Adipocyte (in vitro differentiated cells): Measurements from ENCODE around the gene MCTP2.
"Not testable (repeated sequence)": the region's sequence is repeated elsewhere in the genome, so short reads cannot be mapped to it uniquely, and the experiment has no call there.

ENCODE experiments used
- DNase-seq: peaks from one replicate; pipeline ENCODE4 v3.0.0-alpha.2; 2015; ENCODE audit warnings: low read depth
- H3K27me3 ChIP-seq: replicated peaks from 2 replicates; pipeline ENCODE4 v1.7.0; 2013; ENCODE audit warnings: mild to moderate bottlenecking, low read length, moderate library complexity; ENCODE audit not compliant: control insufficient read depth, insufficient read depth
- H3K36me3 ChIP-seq: 2 replicates; pipeline ENCODE4 v1.7.0; 2013; ENCODE audit warnings: low read length, mild to moderate bottlenecking, moderate library complexity; ENCODE audit not compliant: control insufficient read depth, insufficient read depth, severe bottlenecking
- H3K4me1 ChIP-seq: 2 replicates; pipeline ENCODE4 v1.7.0; 2013; ENCODE audit warnings: mild to moderate bottlenecking, low read length, moderate library complexity; ENCODE audit not compliant: control insufficient read depth, insufficient read depth
- H3K4me3 ChIP-seq: 2 replicates; pipeline ENCODE4 v1.7.0; 2013; ENCODE audit warnings: mild to moderate bottlenecking, low read length, moderate library complexity
- H3K9ac ChIP-seq: 2 replicates; pipeline ENCODE4 v1.7.0; 2013; ENCODE audit warnings: mild to moderate bottlenecking, low read length, moderate library complexity
- H3K9me3 ChIP-seq: 2 replicates; pipeline ENCODE4 v1.7.0; 2013; ENCODE audit warnings: mild to moderate bottlenecking, low read length, moderate library complexity; ENCODE audit not compliant: control insufficient read depth

The MCTP2 gene

DNA sequence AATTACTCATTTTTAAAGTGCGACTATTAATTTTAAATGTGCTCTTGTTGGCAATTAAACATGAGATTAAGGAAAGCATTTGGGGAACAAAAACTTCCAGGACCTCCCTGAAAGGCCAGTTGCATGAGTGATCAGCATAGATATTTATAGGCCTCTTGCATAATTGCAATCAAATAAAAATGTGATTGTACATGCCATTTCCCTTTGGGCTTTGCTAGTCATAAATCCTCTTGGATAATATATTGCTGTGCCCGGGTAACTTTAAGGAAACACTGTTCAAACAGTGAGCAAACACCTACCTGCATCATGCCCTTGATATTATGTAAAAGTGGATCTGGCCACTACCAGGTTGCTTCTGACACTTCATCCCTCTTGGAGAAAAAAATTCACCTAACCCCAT lies 239.1 kb downstream of the MCTP2 start:
- H3K4me1 ChIP-seq = peaks cover 3% of the 10 kb centered on the region
- H3K9ac ChIP-seq = no peak overlapping the region
- H3K4me3 ChIP-seq = no peak overlapping the region
- H3K9me3 ChIP-seq = no peaks in the 10 kb centered on the region
- DNase-seq = no peak
- peaks cover 6% of the 10 kb centered on the region for H3K36me3 ChIP-seq
- H3K27me3 ChIP-seq = no peaks in the 10 kb centered on the region

DNA sequence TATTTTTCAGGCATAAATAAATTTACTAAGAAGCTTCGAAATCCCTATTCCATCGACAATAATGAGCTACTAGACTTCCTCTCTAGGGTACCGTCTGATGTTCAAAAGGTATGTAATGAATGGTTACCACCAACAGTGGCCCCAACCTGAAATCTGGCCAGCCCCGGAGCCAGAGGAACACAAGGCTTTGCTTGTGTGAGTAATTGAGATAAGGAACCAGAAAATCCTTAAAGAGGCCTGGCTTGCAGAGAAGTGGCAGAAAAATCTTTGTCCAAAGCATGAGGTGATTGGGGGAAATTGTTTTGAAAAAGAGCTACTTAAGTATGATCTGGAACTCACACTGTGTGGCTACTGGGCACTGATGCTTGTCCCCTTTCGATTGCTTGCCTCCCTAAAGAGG lies 245.3 kb downstream of the MCTP2 start:
- H3K9ac ChIP-seq = no peak overlapping the region
- H3K4me1 ChIP-seq = no peaks in the 10 kb centered on the region
- no peak for DNase-seq

DNA sequence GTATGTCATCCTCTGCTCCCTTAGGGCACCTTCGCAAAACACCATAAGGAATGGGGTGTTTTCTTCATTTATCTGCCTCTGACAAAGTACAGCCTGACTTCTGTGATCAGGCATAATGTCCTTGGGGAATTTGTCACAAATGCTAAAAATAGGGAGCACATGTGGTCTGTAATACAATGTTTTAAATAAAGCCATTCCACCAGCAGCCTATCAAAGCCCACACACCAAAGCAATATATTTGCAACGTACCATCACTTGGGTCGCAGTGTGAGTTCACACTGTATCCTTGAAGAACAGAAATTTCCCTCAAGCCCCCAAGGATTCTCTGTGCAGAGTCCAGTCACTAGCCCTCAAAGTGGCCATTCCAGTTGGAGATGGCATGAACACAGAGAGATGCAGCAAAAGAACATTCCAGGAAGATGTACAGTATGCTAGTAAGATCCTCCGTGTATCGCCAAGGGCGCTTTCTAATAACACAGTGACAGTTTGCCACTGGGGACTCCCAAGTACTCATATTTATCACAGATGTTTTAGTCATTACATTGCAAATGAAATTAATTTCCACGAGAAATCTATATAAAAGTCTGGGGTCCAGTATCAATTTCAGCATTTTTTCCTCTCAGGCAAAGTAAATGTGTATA lies 246.7 kb downstream of the MCTP2 start:
- Histone ChIP-seq H3K9me3 (no peaks in the 10 kb centered on the region), H3K9ac (no peak overlapping the region), H3K36me3 (peaks cover 22% of the 10 kb centered on the region), H3K4me3 (no peak overlapping the region), H3K27me3 (no peaks in the 10 kb centered on the region), H3K4me1 (no peaks in the 10 kb centered on the region)
- no peak for DNase-seq

More for the DNA sequence above, 245.3 kb downstream of the MCTP2 start:
- H3K36me3 ChIP-seq = peaks cover 19% of the 10 kb centered on the region
- no peak overlapping the region for H3K4me3 ChIP-seq
- H3K9me3 ChIP-seq = no peaks in the 10 kb centered on the region
- H3K27me3 ChIP-seq = no peaks in the 10 kb centered on the region

DNA sequence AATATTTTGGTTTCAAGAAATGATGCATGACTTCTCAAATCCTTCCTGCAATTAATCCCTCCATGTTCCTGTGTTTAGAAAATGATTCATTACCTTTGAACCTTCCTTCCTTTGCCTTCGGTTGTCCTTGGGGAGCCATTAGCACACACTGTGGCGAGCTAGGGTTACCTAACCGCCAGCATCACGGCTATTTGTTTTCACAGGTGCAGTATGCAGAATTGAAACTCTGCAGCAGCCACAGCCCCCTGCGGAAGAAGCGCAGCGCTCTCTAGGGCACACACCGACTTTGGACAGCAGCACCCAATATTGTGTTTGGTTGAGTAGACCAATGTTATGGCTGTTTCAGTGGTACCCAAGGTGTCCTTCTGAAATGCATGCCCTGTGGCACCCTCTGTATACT lies 247.4 kb downstream of the MCTP2 start:
- no peaks in the 10 kb centered on the region for H3K27me3 ChIP-seq
- no peak for DNase-seq
- no peak overlapping the region for H3K4me3 ChIP-seq
- no peak overlapping the region for H3K9ac ChIP-seq
- H3K9me3 ChIP-seq = no peaks in the 10 kb centered on the region
- H3K4me1 ChIP-seq = no peaks in the 10 kb centered on the region
- peaks cover 22% of the 10 kb centered on the region for H3K36me3 ChIP-seq

DNA sequence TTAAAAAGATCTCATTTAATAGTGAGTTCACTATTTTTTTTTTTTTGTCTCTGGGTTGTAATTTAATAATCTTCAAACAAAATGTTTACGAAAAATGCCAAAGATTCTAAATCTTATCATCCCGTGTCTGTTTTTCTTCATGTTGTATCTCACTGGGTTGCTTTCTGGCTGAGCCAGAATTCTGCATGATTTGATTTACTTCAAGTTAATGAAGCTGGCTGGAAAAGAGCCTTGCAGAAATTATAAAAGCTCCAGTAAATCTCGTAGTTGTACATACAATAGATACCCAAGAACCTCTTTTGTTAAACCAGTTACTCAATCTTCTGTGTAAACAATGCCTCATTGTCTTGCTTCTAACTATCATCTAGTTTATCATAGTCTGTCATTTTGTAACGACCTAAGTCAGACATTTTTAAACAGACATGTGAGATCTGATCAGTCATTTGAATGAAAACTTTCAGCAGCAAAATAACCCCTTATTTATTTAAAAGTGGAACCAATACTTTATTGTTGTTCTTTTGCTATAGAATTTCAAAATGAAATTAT lies 249.0 kb downstream of the MCTP2 start:
- H3K9me3 ChIP-seq = no peaks in the 10 kb centered on the region
- no peak for DNase-seq

DNA sequence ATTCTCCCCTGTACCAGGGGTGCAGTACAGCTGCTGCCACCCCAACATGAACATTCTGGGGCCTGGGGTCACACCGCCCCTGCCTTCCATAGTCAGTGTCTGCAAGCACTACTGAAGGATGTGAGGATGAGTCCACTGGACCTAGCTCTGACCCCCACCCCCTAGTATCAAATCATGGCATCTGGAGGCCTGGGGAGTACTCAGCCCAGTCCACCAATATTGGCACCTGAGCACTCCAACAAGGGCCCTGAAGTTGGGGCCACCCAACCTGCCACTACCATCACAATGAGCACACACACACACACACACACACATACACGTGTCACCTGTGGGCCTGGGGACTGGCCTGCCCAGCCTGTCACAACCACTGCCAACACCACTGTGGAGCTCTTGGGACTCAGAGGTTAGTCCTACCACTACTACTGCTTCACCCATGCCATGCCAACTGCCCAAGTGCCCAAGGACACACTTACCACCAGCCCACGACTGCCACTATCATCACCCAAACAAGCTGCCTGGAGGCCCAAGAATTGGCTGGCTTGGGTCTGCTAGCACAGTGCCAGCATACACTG lies 253.9 kb downstream of the MCTP2 start:
- Histone ChIP-seq H3K4me1 (no peaks in the 10 kb centered on the region), H3K4me3 (no peak overlapping the region), H3K36me3 (peaks cover 3% of the 10 kb centered on the region), H3K9me3 (no peaks in the 10 kb centered on the region), H3K27me3 (no peaks in the 10 kb centered on the region), H3K9ac (no peak overlapping the region)
- DNase-seq = no peak

More for the DNA sequence above, 249.0 kb downstream of the MCTP2 start:
- H3K36me3 ChIP-seq = peaks cover 20% of the 10 kb centered on the region
- H3K4me1 ChIP-seq = no peaks in the 10 kb centered on the region
- H3K27me3 ChIP-seq = no peaks in the 10 kb centered on the region
- no peak overlapping the region for H3K9ac ChIP-seq
- H3K4me3 ChIP-seq = no peak overlapping the region

DNA sequence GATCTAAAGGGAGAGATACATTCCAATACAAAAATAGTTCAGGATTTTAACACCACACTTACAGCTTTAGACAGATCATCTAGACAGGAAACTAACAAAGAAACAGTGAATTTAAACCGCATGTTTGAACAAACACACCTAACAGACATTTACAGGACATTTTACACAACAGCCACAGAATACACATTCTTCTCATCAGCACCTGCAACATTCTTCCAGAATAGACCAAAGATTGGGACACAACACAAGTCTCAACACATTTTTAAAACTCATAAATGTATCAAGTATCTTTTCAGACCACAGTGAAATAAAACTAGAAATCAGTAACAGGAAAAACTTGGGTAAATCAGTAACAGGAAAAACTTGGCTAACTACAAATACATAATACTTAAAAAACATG lies 256.3 kb downstream of the MCTP2 start:
- H3K4me1 ChIP-seq = no peaks in the 10 kb centered on the region
- no peak for DNase-seq
- H3K9ac ChIP-seq = no peak overlapping the region
- no peaks in the 10 kb centered on the region for H3K27me3 ChIP-seq
- H3K4me3 ChIP-seq = no peak overlapping the region
- H3K9me3 ChIP-seq = no peaks in the 10 kb centered on the region
- H3K36me3 ChIP-seq = no peaks in the 10 kb centered on the region

DNA sequence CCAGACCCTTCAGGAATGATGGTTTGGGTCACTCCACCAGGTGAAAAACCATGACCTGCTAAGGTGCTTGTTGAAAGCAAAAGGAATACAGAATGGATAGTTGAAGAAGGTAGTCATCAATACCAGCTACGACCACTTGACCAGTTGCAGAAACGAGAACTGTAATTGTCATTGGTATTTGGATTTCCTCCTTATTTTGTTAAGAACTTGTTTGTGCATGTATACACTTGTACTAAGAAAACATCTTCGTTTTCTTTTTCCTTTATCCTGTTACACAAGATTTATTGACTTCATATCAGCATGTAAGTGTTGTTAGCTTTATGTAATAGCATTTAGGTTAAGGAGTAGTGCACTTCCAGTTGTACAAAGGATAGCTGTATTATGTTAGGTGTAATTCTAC lies 261.8 kb downstream of the MCTP2 start:
- Histone ChIP-seq H3K27me3 (no peaks in the 10 kb centered on the region), H3K4me1 (no peaks in the 10 kb centered on the region), H3K4me3 (no peak overlapping the region), H3K9ac (no peak overlapping the region), H3K36me3 (no peaks in the 10 kb centered on the region), H3K9me3 (no peaks in the 10 kb centered on the region)
- no peak for DNase-seq

DNA sequence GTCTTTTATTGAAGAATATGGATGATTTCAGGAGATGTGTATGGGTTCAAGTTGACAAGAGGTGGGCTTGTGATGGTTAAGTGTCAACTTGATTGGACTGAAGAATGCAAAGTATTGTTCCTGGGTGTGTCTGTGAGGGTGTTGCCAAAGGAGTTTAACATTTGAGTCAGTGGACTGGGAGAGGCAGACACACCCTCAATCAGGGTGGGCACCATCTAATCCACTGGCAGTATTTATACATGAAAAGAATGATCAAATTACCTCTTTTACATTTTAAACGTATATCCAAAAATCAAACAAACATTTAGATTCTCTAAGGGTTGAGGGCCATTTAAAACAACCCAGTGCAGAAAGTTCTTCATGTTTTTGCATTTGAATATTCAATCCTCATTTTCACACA lies 262.2 kb downstream of the MCTP2 start:
- H3K4me1 ChIP-seq, H3K36me3 ChIP-seq, H3K9me3 ChIP-seq, DNase-seq, H3K9ac ChIP-seq, H3K4me3 ChIP-seq, H3K27me3 ChIP-seq: not testable (repeated sequence)

DNA sequence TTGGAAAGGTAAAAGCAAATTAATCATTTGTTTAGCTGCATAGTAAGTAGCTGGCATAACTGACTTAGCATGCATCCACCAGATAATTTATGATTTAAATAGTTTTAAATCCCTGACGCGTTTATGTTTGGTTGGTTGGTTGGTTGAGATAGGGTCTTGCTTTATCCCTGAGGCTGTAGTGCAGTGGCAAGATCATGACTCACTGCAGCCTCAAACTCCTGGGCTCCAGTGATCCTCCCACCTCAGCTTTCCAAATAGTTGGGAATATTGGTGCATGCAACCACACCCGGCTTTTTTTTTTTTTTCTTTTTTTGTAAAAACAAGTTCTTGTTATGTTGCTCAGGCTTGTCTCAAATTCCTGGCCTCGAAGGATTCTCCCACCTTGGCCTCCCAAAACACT lies 263.4 kb downstream of the MCTP2 start:
- H3K9ac ChIP-seq = no peak overlapping the region
- no peak for DNase-seq
- no peaks in the 10 kb centered on the region for H3K27me3 ChIP-seq
- no peaks in the 10 kb centered on the region for H3K4me1 ChIP-seq
- no peaks in the 10 kb centered on the region for H3K9me3 ChIP-seq
- H3K4me3 ChIP-seq = no peak overlapping the region
- H3K36me3 ChIP-seq = no peaks in the 10 kb centered on the region

DNA sequence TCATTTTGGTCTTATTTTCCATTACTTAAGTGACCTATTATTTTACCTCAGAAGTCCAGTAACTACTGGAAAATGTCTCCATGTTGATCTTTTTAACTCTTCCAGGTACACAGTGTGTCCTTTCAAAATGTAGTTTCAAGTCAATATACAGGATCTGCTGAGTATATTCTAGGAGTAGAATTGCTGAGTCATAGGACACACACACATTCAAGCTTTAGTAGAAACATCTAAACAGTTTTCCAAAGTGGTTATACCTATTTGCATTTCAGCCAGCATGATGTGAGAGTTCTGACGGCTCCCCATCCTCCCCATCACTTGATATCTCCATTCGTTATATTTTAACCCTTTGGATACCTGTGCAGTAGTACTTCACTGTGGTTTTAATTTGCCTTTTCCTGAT lies 271.9 kb downstream of the MCTP2 start:
- Histone ChIP-seq H3K4me3 (no peak overlapping the region), H3K4me1 (no peaks in the 10 kb centered on the region), H3K36me3 (no peaks in the 10 kb centered on the region), H3K9ac (no peak overlapping the region), H3K9me3 (peaks cover 13% of the 10 kb centered on the region), H3K27me3 (no peaks in the 10 kb centered on the region)
- no peak for DNase-seq

DNA sequence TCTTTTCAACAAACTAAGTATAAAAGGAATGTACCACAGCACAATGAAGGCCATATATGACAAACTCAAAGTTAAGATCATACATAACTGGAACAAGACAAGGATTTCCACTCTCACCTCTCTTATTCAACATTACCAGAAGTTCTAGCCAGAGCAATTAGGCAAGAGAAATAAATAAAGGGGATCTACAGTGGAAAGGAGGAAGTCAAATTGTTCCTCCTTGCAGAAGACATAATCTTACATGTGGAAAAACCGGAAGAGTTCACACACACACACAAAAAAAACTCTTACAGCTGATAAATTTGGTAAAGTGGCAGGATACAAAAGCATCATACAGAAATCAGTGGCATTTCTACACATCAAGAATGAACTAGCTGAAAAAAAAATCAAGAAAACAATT lies 277.9 kb downstream of the MCTP2 start:
- no peak overlapping the region for H3K4me3 ChIP-seq
- H3K9ac ChIP-seq = no peak overlapping the region
- H3K4me1 ChIP-seq = no peaks in the 10 kb centered on the region
- H3K36me3 ChIP-seq = no peaks in the 10 kb centered on the region
- DNase-seq = no peak
- peaks cover 18% of the 10 kb centered on the region for H3K9me3 ChIP-seq
- H3K27me3 ChIP-seq = no peaks in the 10 kb centered on the region
